Activated T-cell treated with anti-CD3 and anti-CD28 coated beads for 48 hours (primary cell): Measurements from ENCODE around the gene VASH1.

Experiments used
- DNase-seq: peaks from one replicate; pipeline ENCODE4 v3.0.0-alpha.2; 2020; ENCODE audit warnings: low read depth

VASH1 gene

GRCh38 chr14:76742966-76743365, 18.3 kb upstream of the VASH1 start:
- no peak for DNase-seq

- no peak for DNase-seq
Measured at GRCh38 chr14:76752744-76753143, 8.5 kb upstream of the VASH1 start.

GRCh38 chr14:76753541-76754198, 7.6 kb upstream of the VASH1 start:
- DNase-seq: no peak

- no peak for DNase-seq
Measured at GRCh38 chr14:76754586-76754985, 6.7 kb upstream of the VASH1 start.

GRCh38 chr14:76755610-76756370, 5.5 kb upstream of the VASH1 start:
- DNase-seq: no peak

GRCh38 chr14:76756371-76756750, 4.9 kb upstream of the VASH1 start:
- DNase-seq: no peak

GRCh38 chr14:76759589-76759988, 1.7 kb upstream of the VASH1 start:
- DNase-seq: no peak

GRCh38 chr14:76760331-76761135, 735 bp upstream of the VASH1 start:
- DNase-seq: no peak

- no peak for DNase-seq
Measured at GRCh38 chr14:76761960-76762410, 717 bp downstream of the VASH1 start.

- DNase-seq: no peak
Measured at GRCh38 chr14:76762411-76763095, 1.3 kb downstream of the VASH1 start.

- DNase-seq: no peak
Measured at GRCh38 chr14:76763096-76764041, 2.1 kb downstream of the VASH1 start.

- no peak for DNase-seq
Measured at GRCh38 chr14:76765461-76765931, 4.2 kb downstream of the VASH1 start.

- peak; percentile 28 for DNase-seq
Measured at GRCh38 chr14:76767681-76768656, 6.7 kb downstream of the VASH1 start.

- DNase-seq: no peak
Measured at GRCh38 chr14:76768671-76769500, 7.6 kb downstream of the VASH1 start.

GRCh38 chr14:76769636-76770292, 8.5 kb downstream of the VASH1 start:
- no peak for DNase-seq

GRCh38 chr14:76770521-76771436, 9.5 kb downstream of the VASH1 start:
- no peak for DNase-seq

GRCh38 chr14:76771437-76771980, 10.2 kb downstream of the VASH1 start:
- no peak for DNase-seq
